A549 (cell line): ENCODE measurements around the gene HSPA4.

ENCODE experiments used
- CTCF ChIP-seq: fragments of >200 bp; sonication (Bioruptor Twin); formaldehyde crosslinking; IDR thresholded peaks from 3 replicates; pipeline ENCODE4 v1.5.1; 2016
- FOSB ChIP-seq: fragments of 250-450 bp; sonication (Bioruptor Pico); IDR thresholded peaks from 2 replicates; pipeline ENCODE4 v1.5.0; 2020; ENCODE audit warnings: mild to moderate bottlenecking, moderate library complexity
- NPAS2 ChIP-seq: fragments of 250-450 bp; sonication (Bioruptor Pico); IDR thresholded peaks from 2 replicates; pipeline ENCODE4 v1.8.0; 2022; ENCODE audit warnings: mild to moderate bottlenecking, moderate library complexity, borderline replicate concordance
- RAD21 ChIP-seq, 2 experiments: fragments of >200 bp in 1 of 2; sonication (Bioruptor Twin) in 1 of 2; formaldehyde crosslinking in 1 of 2; IDR thresholded peaks in 1 of 2; conservative IDR thresholded peaks in 1 of 2; 2 replicates in 1 of 2; 3 replicates in 1 of 2; pipeline ENCODE4 v1.6.1; 2012 to 2018; ENCODE audit warnings: inconsistent platforms in 1 of 2
- REST ChIP-seq: fragments of 200-600 bp; sonication (generic); IDR thresholded peaks from 2 replicates; pipeline ENCODE4 v1.6.1; 2016; ENCODE audit warnings: antibody characterized with exemption, mild to moderate bottlenecking, moderate library complexity
- SREBF2 ChIP-seq: fragments of 450-650 bp; IDR thresholded peaks from 2 replicates; pipeline ENCODE4 v1.6.1; 2014; ENCODE audit warnings: mild to moderate bottlenecking, moderate library complexity
- ZFP36 ChIP-seq: fragments of 450-650 bp; IDR thresholded peaks from 2 replicates; pipeline ENCODE4 v1.6.1; 2014; ENCODE audit warnings: borderline replicate concordance; ENCODE audit not compliant: partially characterized antibody

GRCh38 chr5:133155326-133155969 is 103.6 kb downstream of the HSPA4 start:
- TF ChIP-seq CTCF (no peak), ZFP36 (no peak), RAD21 (conservative IDR thresholded peaks at IDR 0.05 in 1 of 2, IDR thresholded peaks at IDR 0.05 in 1 of 2) (no peak), REST (no peak), FOSB (no peak), NPAS2 (CRISPR knock-in tag) (no peak), SREBF2 (no peak)
